Measurements from ENCODE around the gene EXD3.

GRCh38 chr9:137352511-137353222, 70.3 kb downstream of the EXD3 start:
- no peak for TF ChIP-seq CTCF (IDR thresholded peaks at IDR 0.05)
- no peak for TF ChIP-seq POLR2A (IDR thresholded peaks at IDR 0.05)
